ENCODE measurements around the gene CAPZA3. TPM values are rescaled to one million over a fixed set of nuclear protein-coding genes. Genes with fewer than 3 reads are reported as not detected.
"Not testable (repeated sequence)": the region's sequence is repeated elsewhere in the genome, so short reads cannot be mapped to it uniquely, and the experiment has no call there.

The CAPZA3 gene
- polyA plus RNA-seq, 1 donor from 2014 or later, result not detected

GRCh38 chr12:18690653-18691052 is 47.3 kb upstream of the CAPZA3 start:
- H3K9ac ChIP-seq (ENCODE audit: low read length), result no peak overlapping the region
- H3F3A ChIP-seq (ENCODE audit: insufficient read depth, low read length, poor library complexity, severe bottlenecking), result no peaks in the 10 kb centered on the region
- H3K36me3 ChIP-seq (ENCODE audit: insufficient read depth, low read length), result no peaks in the 10 kb centered on the region
- no peaks in the 10 kb centered on the region for H4K20me1 ChIP-seq (ENCODE audit: insufficient read depth)
- TF ChIP-seq TAF1 (IDR thresholded peaks at IDR 0.05; ENCODE audit: low read depth) (no peak), SMC3 (conservative IDR thresholded peaks at IDR 0.05; ENCODE audit: poor library complexity) (no peak), MXI1 (conservative IDR thresholded peaks at IDR 0.05; ENCODE audit: poor library complexity, severe bottlenecking) (no peak), EZH2 (IDR thresholded peaks at IDR 0.05; ENCODE audit: borderline replicate concordance, insufficient read depth, low read length, poor library complexity, severe bottlenecking) (no peak), POLR2AphosphoS5 (IDR thresholded peaks at IDR 0.05) (no peak), REST (IDR thresholded peaks at IDR 0.05; ENCODE audit: borderline replicate concordance) (no peak), EP300 (conservative IDR thresholded peaks at IDR 0.05; ENCODE audit: poor library complexity, severe bottlenecking) (no peak), RAD21 (conservative IDR thresholded peaks at IDR 0.05) (no peak)
- no peak overlapping the region for H3K4me3 ChIP-seq (ENCODE audit: low read length)
- no peak overlapping the region for H2AFZ ChIP-seq (ENCODE audit: low read depth, low read length)
- no peaks in the 10 kb centered on the region for H3K79me2 ChIP-seq (replicated peaks; ENCODE audit: insufficient read depth, low read length)
- H3K27ac ChIP-seq (ENCODE audit: low read length), result no peak overlapping the region
- no peaks in the 10 kb centered on the region for H3K9me2 ChIP-seq (ENCODE audit: insufficient read depth, low read length)
- H3K4me2 ChIP-seq (ENCODE audit: low read length), result no peak overlapping the region
- no peaks in the 10 kb centered on the region for H3K27me3 ChIP-seq (ENCODE audit: insufficient read depth, low read depth, low read length)
- no peaks in the 10 kb centered on the region for H3K9me3 ChIP-seq (ENCODE audit: low read length)

- not testable (repeated sequence) for H3F3A ChIP-seq (ENCODE audit: insufficient read depth, low read length, poor library complexity, severe bottlenecking); H3K36me3 ChIP-seq (ENCODE audit: insufficient read depth, low read length); H3K79me2 ChIP-seq (replicated peaks; ENCODE audit: insufficient read depth, low read length); H3K4me3 ChIP-seq (ENCODE audit: low read length); H3K9me2 ChIP-seq (ENCODE audit: insufficient read depth, low read length); H3K27ac ChIP-seq (ENCODE audit: low read length); H3K4me2 ChIP-seq (ENCODE audit: low read length); H3K9me3 ChIP-seq (ENCODE audit: low read length); H2AFZ ChIP-seq (ENCODE audit: low read depth, low read length); H4K20me1 ChIP-seq (ENCODE audit: insufficient read depth); H3K27me3 ChIP-seq (ENCODE audit: insufficient read depth, low read depth, low read length); H3K9ac ChIP-seq (ENCODE audit: low read length)
Measured at GRCh38 chr12:18693986-18694385, 43.9 kb upstream of the CAPZA3 start.

- Histone ChIP-seq H3K9me3 (ENCODE audit: low read length) (no peaks in the 10 kb centered on the region), H3F3A (ENCODE audit: insufficient read depth, low read length, poor library complexity, severe bottlenecking) (no peaks in the 10 kb centered on the region), H3K9me2 (ENCODE audit: insufficient read depth, low read length) (no peaks in the 10 kb centered on the region), H4K20me1 (ENCODE audit: insufficient read depth) (no peaks in the 10 kb centered on the region), H2AFZ (ENCODE audit: low read depth, low read length) (no peak overlapping the region), H3K27ac (ENCODE audit: low read length) (no peak overlapping the region), H3K36me3 (ENCODE audit: insufficient read depth, low read length) (no peaks in the 10 kb centered on the region), H3K9ac (ENCODE audit: low read length) (no peak overlapping the region), H3K4me2 (ENCODE audit: low read length) (no peak overlapping the region), H3K4me3 (ENCODE audit: low read length) (no peak overlapping the region), H3K79me2 (replicated peaks; ENCODE audit: insufficient read depth, low read length) (no peaks in the 10 kb centered on the region), H3K27me3 (ENCODE audit: insufficient read depth, low read depth, low read length) (no peaks in the 10 kb centered on the region)
- TF ChIP-seq CTCF (IDR thresholded peaks at IDR 0.05; ENCODE audit: poor library complexity, severe bottlenecking) (no peak), REST (IDR thresholded peaks at IDR 0.05; ENCODE audit: borderline replicate concordance) (no peak), SMC3 (conservative IDR thresholded peaks at IDR 0.05; ENCODE audit: poor library complexity) (no peak), RAD21 (conservative IDR thresholded peaks at IDR 0.05) (no peak), EZH2 (IDR thresholded peaks at IDR 0.05; ENCODE audit: borderline replicate concordance, insufficient read depth, low read length, poor library complexity, severe bottlenecking) (no peak), MXI1 (conservative IDR thresholded peaks at IDR 0.05; ENCODE audit: poor library complexity, severe bottlenecking) (no peak), TAF1 (IDR thresholded peaks at IDR 0.05; ENCODE audit: low read depth) (no peak), EP300 (conservative IDR thresholded peaks at IDR 0.05; ENCODE audit: poor library complexity, severe bottlenecking) (no peak), POLR2AphosphoS5 (IDR thresholded peaks at IDR 0.05) (no peak)
Measured at GRCh38 chr12:18696971-18697602, 40.8 kb upstream of the CAPZA3 start.

Measured in neural cell (in vitro differentiated cells).